Keratinocyte (primary cell): ENCODE data around the gene ICA1L. TPM values are rescaled to one million over a fixed set of nuclear protein-coding genes. Genes with fewer than 3 reads are reported as not detected.
A peak's percentile ranks its signal among the peaks of the same experiment; 100 is the strongest.

ENCODE experiments used
- DNase-seq: peaks from one replicate; pipeline ENCODE4 v3.0.0-alpha.2; 2011; ENCODE audit warnings: low read depth, missing footprints, low spot score
- FAIRE-seq: peaks from 2 replicates; lab custom pipeline; 2011; peaks lifted over from hg19 to GRCh38; lab: Jason Lieb, UNC
- H2AFZ ChIP-seq: 2 replicates; pipeline ENCODE4 v1.6.0; 2012; ENCODE audit warnings: low read length, control low read depth, inconsistent platforms; ENCODE audit not compliant: control insufficient read depth
- H3K27ac ChIP-seq: 2 replicates; pipeline ENCODE4 v1.5.1; 2011; ENCODE audit warnings: low read length; ENCODE audit not compliant: control insufficient read depth, insufficient read depth
- H3K27me3 ChIP-seq: 3 replicates; pipeline ENCODE4 v1.6.0; 2011; ENCODE audit warnings: low read length; ENCODE audit not compliant: control insufficient read depth, insufficient read depth; ENCODE audit errors: extremely low read depth
- H3K36me3 ChIP-seq, 2 experiments: 2 replicates in 1 of 2; 3 replicates in 1 of 2; pipeline ENCODE4 v1.5.1; 2011; ENCODE audit warnings: low read length in 2 of 2, mild to moderate bottlenecking in 1 of 2; ENCODE audit not compliant: control insufficient read depth in 2 of 2, insufficient read depth in 2 of 2; ENCODE audit errors: extremely low read depth in 1 of 2
- H3K4me1 ChIP-seq: 3 replicates; pipeline ENCODE4 v1.5.1; 2011; ENCODE audit warnings: low read length; ENCODE audit not compliant: control insufficient read depth, insufficient read depth; ENCODE audit errors: extremely low read depth
- H3K4me2 ChIP-seq: 3 replicates; pipeline ENCODE4 v1.6.0; 2011; ENCODE audit warnings: low read depth, low read length; ENCODE audit not compliant: control insufficient read depth, insufficient read depth; ENCODE audit errors: extremely low read depth
- H3K4me3 ChIP-seq, 3 experiments: fragments of 200-600 bp in 1 of 3; sonication (generic) in 1 of 3; 2 replicates in 2 of 3; 3 replicates in 1 of 3; pipeline ENCODE4 v1.5.1; 2011 to 2016; ENCODE audit warnings: low read length in 3 of 3, mild to moderate bottlenecking in 3 of 3, control low read depth in 2 of 3, inconsistent platforms in 1 of 3, low read depth in 1 of 3, mixed read lengths in 1 of 3, mixed run types in 1 of 3, moderate library complexity in 1 of 3; ENCODE audit not compliant: control insufficient read depth in 2 of 3, insufficient read depth in 2 of 3; ENCODE audit errors: extremely low read depth in 1 of 3
- H3K79me2 ChIP-seq: 2 replicates; pipeline ENCODE4 v1.6.0; 2012; ENCODE audit warnings: low read length; ENCODE audit not compliant: control insufficient read depth, insufficient read depth
- H3K9ac ChIP-seq: 3 replicates; pipeline ENCODE4 v1.6.0; 2011; ENCODE audit warnings: low read length; ENCODE audit not compliant: control insufficient read depth, insufficient read depth; ENCODE audit errors: extremely low read depth
- H3K9me1 ChIP-seq: 3 replicates; pipeline ENCODE4 v1.6.0; 2011; ENCODE audit warnings: low read length; ENCODE audit not compliant: control insufficient read depth, insufficient read depth; ENCODE audit errors: extremely low read depth
- H3K9me3 ChIP-seq: 2 replicates; pipeline ENCODE4 v1.5.1; 2012; ENCODE audit warnings: low read depth, low read length; ENCODE audit not compliant: control insufficient read depth
- H4K20me1 ChIP-seq: 3 replicates; pipeline ENCODE4 v1.6.0; 2011; ENCODE audit warnings: low read length; ENCODE audit not compliant: control insufficient read depth, insufficient read depth; ENCODE audit errors: extremely low read depth
- EZH2 ChIP-seq: IDR thresholded peaks from one replicate; pipeline ENCODE4 v1.6.1; 2012; ENCODE audit warnings: inconsistent platforms, mild to moderate bottlenecking, low read length, moderate library complexity
- dilution Hi-C: fragments of 300-500 bp; cut with MboI; formaldehyde crosslinking; loops from one replicate; pipeline ENCODE4 v1.7.0; 2020; ENCODE audit warnings: low sequenced_read_pairs; ENCODE audit not compliant: extremely low pct_ligation_motif_present
- polyA plus RNA-seq, 5 experiments: library from polyadenylated mRNA; depleted of rRNA in 3 of 5; stranded (reverse) in 3 of 5; stranded (forward) in 1 of 5; unstranded in 1 of 5; fragments of >200 nt; gene quantifications; 1 replicate in 1 of 5; 2 replicates in 3 of 5; 3 replicates in 1 of 5; pipeline versions ENCODE4 v1.2.1 to v1.2.3, GENCODE V29; 2011 to 2012; ENCODE audit warnings: missing spikeins in 2 of 5, low read depth in 1 of 5, low replicate concordance in 1 of 5
- TF ChIP-seq, protein P1 (sequence below), 3 experiments: IDR thresholded peaks in 1 of 3; conservative IDR thresholded peaks in 1 of 3; optimal IDR thresholded peaks in 1 of 3; 2 replicates in 2 of 3; 3 replicates in 1 of 3; pipeline versions ENCODE3 to v1.5.1; 2011; ENCODE audit warnings: low read length in 3 of 3, mild to moderate bottlenecking in 3 of 3, moderate library complexity in 2 of 3, control low read depth in 1 of 3, inconsistent platforms in 1 of 3; ENCODE audit not compliant: insufficient read depth in 2 of 3; ENCODE audit errors: extremely low read depth in 1 of 3

ICA1L gene
- polyA plus RNA-seq, 1 donor (not counting 4 experiments of a cell fraction or from before 2014, with no cell fraction given): 2.2 TPM

- no peak for DNase-seq
- FAIRE-seq: no peak
- Histone ChIP-seq H3K9me1 (no peaks in the 10 kb centered on the region), H3K9me3 (no peaks in the 10 kb centered on the region), H3K79me2 (no peaks in the 10 kb centered on the region), H3K27ac (no peak overlapping the region), H3K27me3 (no peaks in the 10 kb centered on the region), H3K9ac (no peak overlapping the region), H3K36me3 (no peaks in the 10 kb centered on the region), H3K4me1 (no peaks in the 10 kb centered on the region), H3K4me2 (no peak overlapping the region), H2AFZ (no peak overlapping the region), H3K4me3 (no peak overlapping the region), H4K20me1 (no peaks in the 10 kb centered on the region)
- TF ChIP-seq, protein P1, sequence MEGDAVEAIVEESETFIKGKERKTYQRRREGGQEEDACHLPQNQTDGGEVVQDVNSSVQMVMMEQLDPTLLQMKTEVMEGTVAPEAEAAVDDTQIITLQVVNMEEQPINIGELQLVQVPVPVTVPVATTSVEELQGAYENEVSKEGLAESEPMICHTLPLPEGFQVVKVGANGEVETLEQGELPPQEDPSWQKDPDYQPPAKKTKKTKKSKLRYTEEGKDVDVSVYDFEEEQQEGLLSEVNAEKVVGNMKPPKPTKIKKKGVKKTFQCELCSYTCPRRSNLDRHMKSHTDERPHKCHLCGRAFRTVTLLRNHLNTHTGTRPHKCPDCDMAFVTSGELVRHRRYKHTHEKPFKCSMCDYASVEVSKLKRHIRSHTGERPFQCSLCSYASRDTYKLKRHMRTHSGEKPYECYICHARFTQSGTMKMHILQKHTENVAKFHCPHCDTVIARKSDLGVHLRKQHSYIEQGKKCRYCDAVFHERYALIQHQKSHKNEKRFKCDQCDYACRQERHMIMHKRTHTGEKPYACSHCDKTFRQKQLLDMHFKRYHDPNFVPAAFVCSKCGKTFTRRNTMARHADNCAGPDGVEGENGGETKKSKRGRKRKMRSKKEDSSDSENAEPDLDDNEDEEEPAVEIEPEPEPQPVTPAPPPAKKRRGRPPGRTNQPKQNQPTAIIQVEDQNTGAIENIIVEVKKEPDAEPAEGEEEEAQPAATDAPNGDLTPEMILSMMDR (optimal IDR thresholded peaks at IDR 0.05 in 1 of 3, IDR thresholded peaks at IDR 0.05 in 1 of 3, conservative IDR thresholded peaks at IDR 0.05 in 1 of 3; ENCODE audit: extremely low read depth in 1 of 3, insufficient read depth in 2 of 3, low read length in 3 of 3): no peak
- no peak for TF ChIP-seq EZH2
- dilution Hi-C loops: no loop called here
Observed at GRCh38 chr2:202758128-202758527, 113.4 kb downstream of the ICA1L start.

DNA sequence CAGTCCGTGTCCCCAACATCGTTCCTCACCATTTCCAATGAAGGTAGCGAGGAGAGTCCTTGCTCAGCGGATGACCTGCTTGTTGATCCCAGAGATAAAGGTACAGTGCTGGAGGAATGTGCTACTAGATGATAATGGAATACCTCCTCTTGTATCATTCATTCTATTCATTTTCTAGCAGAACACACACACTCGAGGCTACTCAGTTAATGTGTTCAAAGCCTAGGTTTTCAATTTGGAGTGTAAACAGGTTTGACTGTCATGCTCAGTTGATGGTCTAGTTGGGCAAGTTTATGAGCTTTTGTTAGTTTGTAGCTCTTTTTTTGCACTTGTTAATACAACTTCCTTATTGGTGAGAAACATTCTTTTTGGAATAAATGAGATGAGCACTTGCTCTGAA lies 114.2 kb downstream of the ICA1L start:
- no peaks in the 10 kb centered on the region for H3K9me1 ChIP-seq
- H3K79me2 ChIP-seq: no peaks in the 10 kb centered on the region
- dilution Hi-C loops: no loop called here
- H3K36me3 ChIP-seq: no peaks in the 10 kb centered on the region
- H3K4me2 ChIP-seq: no peak overlapping the region
- no peaks in the 10 kb centered on the region for H3K4me1 ChIP-seq
- no peak overlapping the region for H3K27ac ChIP-seq
- H3K9ac ChIP-seq: no peak overlapping the region
- DNase-seq (no peak), FAIRE-seq (peak; percentile 17)
- no peak overlapping the region for H2AFZ ChIP-seq
- no peaks in the 10 kb centered on the region for H3K9me3 ChIP-seq
- no peak overlapping the region for H3K4me3 ChIP-seq
- H4K20me1 ChIP-seq: no peaks in the 10 kb centered on the region
- TF ChIP-seq EZH2: no peak
- TF ChIP-seq, protein P1 (optimal IDR thresholded peaks at IDR 0.05 in 1 of 3, IDR thresholded peaks at IDR 0.05 in 1 of 3, conservative IDR thresholded peaks at IDR 0.05 in 1 of 3; ENCODE audit: extremely low read depth in 1 of 3, insufficient read depth in 2 of 3, low read length in 3 of 3): no peak
- H3K27me3 ChIP-seq: no peaks in the 10 kb centered on the region
